MCF 10A (cell line): ENCODE results near the gene TNNC1. TPM values are rescaled to one million over a fixed set of nuclear protein-coding genes. Genes with fewer than 3 reads are reported as not detected.

Experiments used
- BruUV-seq: library from RNA; stranded (reverse); fragments of 400-500 nt; replicated peaks from 2 replicates; lab custom pipeline; 2021; lab: Mats Ljungman, UMichigan
- CTCF ChIA-PET: fragments of 300-600 bp; sonication (Branson Sonifier 250); formaldehyde crosslinking; extraction: SDS; loops from one replicate; lab custom pipeline; 2021; ENCODE audit warnings: antibody characterized with exemption, inconsistent platforms; lab: Yijun Ruan, JAX
- POLR2A ChIA-PET: fragments of 300-600, 350-650 bp; sonication (Branson Sonifier 250); formaldehyde crosslinking; extraction: SDS; loops from one replicate; lab custom pipeline; 2020; ENCODE audit warnings: antibody characterized with exemption, inconsistent platforms; lab: Yijun Ruan, JAX
- DNase-seq: peaks from one replicate; pipeline ENCODE4 v3.0.0-alpha.2; 2018; ENCODE audit not compliant: unreplicated experiment
- H3K27ac Mint-ChIP-seq: one replicate; pipeline ENCODE4 v1.8.0; 2022; ENCODE audit warnings: mild to moderate bottlenecking, low read depth, mixed read lengths; ENCODE audit not compliant: unreplicated experiment
- H3K27me3 Mint-ChIP-seq: one replicate; pipeline ENCODE4 v1.8.0; 2022; ENCODE audit warnings: mixed read lengths; ENCODE audit not compliant: insufficient read depth, unreplicated experiment
- H3K36me3 Mint-ChIP-seq: one replicate; pipeline ENCODE4 v1.8.0; 2022; ENCODE audit warnings: mild to moderate bottlenecking, moderate library complexity, mixed read lengths; ENCODE audit not compliant: insufficient read depth, unreplicated experiment
- H3K4me1 Mint-ChIP-seq: one replicate; pipeline ENCODE4 v1.8.0; 2022; ENCODE audit warnings: mixed read lengths; ENCODE audit not compliant: insufficient read depth, unreplicated experiment
- H3K4me3 Mint-ChIP-seq: one replicate; pipeline ENCODE4 v1.8.0; 2022; ENCODE audit warnings: mild to moderate bottlenecking, moderate library complexity, mixed read lengths; ENCODE audit not compliant: unreplicated experiment
- H3K9me3 Mint-ChIP-seq: one replicate; pipeline ENCODE4 v1.8.0; 2022; ENCODE audit warnings: mixed read lengths; ENCODE audit not compliant: unreplicated experiment
- CTCF ChIP-seq: fragments of 200-600 bp; IDR thresholded peaks from one replicate; pipeline ENCODE4 v1.8.0; 2022; ENCODE audit warnings: antibody characterized with exemption, mild to moderate bottlenecking; ENCODE audit not compliant: unreplicated experiment
- intact Hi-C: fragments of 100-400 bp; cut with micrococcal nuclease; formaldehyde crosslinking; loops from 2 replicates; pipeline ENCODE4 v1.14.1; 2022
- total RNA-seq: library from RNA; stranded (reverse); gene quantifications from 2 replicates; pipeline ENCODE4 v1.2.3, GENCODE V29; 2022

Gene TNNC1
- total RNA-seq, 1 experiment from 2014 or later, result 0.61 TPM

- H3K36me3 Mint-ChIP-seq, result peaks cover 66% of the 10 kb centered on the region
- peak; percentile 67 for DNase-seq
- no peaks in the 10 kb centered on the region for H3K9me3 Mint-ChIP-seq
- no peaks in the 10 kb centered on the region for H3K4me1 Mint-ChIP-seq
- no TSS peak for BruUV-seq
- H3K27ac Mint-ChIP-seq, result no peak overlapping the region
- no peaks in the 10 kb centered on the region for H3K27me3 Mint-ChIP-seq
- ChIA-PET POLR2A (interaction anchor here (0.5 to 1.5 kb wide), 4 partner anchors 14 to 156 kb away, joined by 3 to 5 read pairs (median 3); partner anchors contain the start of gene UQCC5), CTCF (interaction anchor here (0.6 to 2.0 kb wide), 9 partner anchors 11 to 1026 kb away, joined by 3 to 10 read pairs (median 4); no protein-coding TSS in a partner anchor)
- intact Hi-C loops, result loop anchor here (1.0 to 10.0 kb wide), 3 partner anchors 26 to 211 kb away; partner anchors contain the start of genes NT5DC2 and UQCC5
- peak; percentile 69 for TF ChIP-seq CTCF
- no peak overlapping the region for H3K4me3 Mint-ChIP-seq
Measured at GRCh38 chr3:52471371-52472238, 17.8 kb upstream of the TNNC1 start.

- intact Hi-C loops, result loop anchor here (10.0 kb wide), 1 partner anchor 64 kb away; the partner anchor contains the start of genes NT5DC2 and UQCC5
- ChIA-PET POLR2A (interaction anchor here (0.5 to 1.5 kb wide), 4 partner anchors 13 to 155 kb away, joined by 3 to 5 read pairs (median 3); partner anchors contain the start of gene UQCC5), CTCF (interaction anchor here (0.8 to 2.0 kb wide), 5 partner anchors 10 to 59 kb away, joined by 3 to 10 read pairs (median 4); no protein-coding TSS in a partner anchor)
- H3K4me1 Mint-ChIP-seq, result no peaks in the 10 kb centered on the region
- no peak overlapping the region for H3K4me3 Mint-ChIP-seq
- no peaks in the 10 kb centered on the region for H3K27me3 Mint-ChIP-seq
- H3K9me3 Mint-ChIP-seq, result no peaks in the 10 kb centered on the region
- no peak for DNase-seq
- no peak for TF ChIP-seq CTCF
- no peak overlapping the region for H3K27ac Mint-ChIP-seq
- no TSS peak for BruUV-seq
- peaks cover 64% of the 10 kb centered on the region for H3K36me3 Mint-ChIP-seq
Measured at GRCh38 chr3:52470920-52471319, 17.1 kb upstream of the TNNC1 start.

GRCh38 chr3:52469001-52469400 is 15.2 kb upstream of the TNNC1 start:
- intact Hi-C loops, result no loop called here
- Mint-ChIP-seq H3K4me1 (no peaks in the 10 kb centered on the region), H3K27ac (no peak overlapping the region), H3K4me3 (no peak overlapping the region), H3K9me3 (no peaks in the 10 kb centered on the region), H3K27me3 (no peaks in the 10 kb centered on the region), H3K36me3 (peaks cover 56% of the 10 kb centered on the region)
- no TSS peak for BruUV-seq
- DNase-seq, result no peak
- TF ChIP-seq CTCF, result no peak
- ChIA-PET CTCF (interaction anchor here (0.8 to 1.2 kb wide), 2 partner anchors 10 to 21 kb away, joined by 3 to 4 read pairs; no protein-coding TSS in a partner anchor), POLR2A (interaction anchor here (2.1 kb wide), 1 partner anchor 11 kb away, joined by 8 read pairs; no protein-coding TSS in a partner anchor)

GRCh38 chr3:52468336-52468735 is 14.5 kb upstream of the TNNC1 start:
- Mint-ChIP-seq H3K27me3 (no peaks in the 10 kb centered on the region), H3K9me3 (no peaks in the 10 kb centered on the region), H3K36me3 (peaks cover 58% of the 10 kb centered on the region), H3K27ac (no peak overlapping the region), H3K4me1 (no peaks in the 10 kb centered on the region), H3K4me3 (no peak overlapping the region)
- DNase-seq, result no peak
- CTCF ChIA-PET, result interaction anchor here (0.6 to 1.1 kb wide), 3 partner anchors 9 to 191 kb away, joined by 3 read pairs; no protein-coding TSS in a partner anchor
- no peak for TF ChIP-seq CTCF
- POLR2A ChIA-PET, result interaction anchor here (2.1 kb wide), 1 partner anchor 10 kb away, joined by 8 read pairs; no protein-coding TSS in a partner anchor
- intact Hi-C loops, result no loop called here
- BruUV-seq, result no TSS peak
